HG03354 (cell line): ENCODE measurements around the gene GMEB2.

Experiments used
- ATAC-seq: cut with Tn5 transposase; IDR thresholded peaks from one replicate; pipeline ENCODE4 v1.9.1; 2021; ENCODE audit warnings: mild to moderate bottlenecking; ENCODE audit not compliant: unreplicated experiment, poor library complexity, severe bottlenecking

Gene GMEB2

GRCh38 chr20:63592661-63593060, 34.2 kb downstream of the GMEB2 start:
- no peak for ATAC-seq

- ATAC-seq, result no peak
Measured at GRCh38 chr20:63591786-63592355, 35.0 kb downstream of the GMEB2 start.

- ATAC-seq, result no peak
Measured at GRCh38 chr20:63591147-63591533, 35.8 kb downstream of the GMEB2 start.

- no peak for ATAC-seq
Measured at GRCh38 chr20:63590218-63591146, 36.4 kb downstream of the GMEB2 start.

- no peak for ATAC-seq
Measured at GRCh38 chr20:63589261-63590217, 37.4 kb downstream of the GMEB2 start.

- ATAC-seq, result no peak
Measured at GRCh38 chr20:63588641-63589041, 38.3 kb downstream of the GMEB2 start.

- no peak for ATAC-seq
Measured at GRCh38 chr20:63587776-63588591, 38.9 kb downstream of the GMEB2 start.

GRCh38 chr20:63587256-63587655, 39.6 kb downstream of the GMEB2 start:
- ATAC-seq, result no peak

- no peak for ATAC-seq
Measured at GRCh38 chr20:63586797-63587196, 40.1 kb downstream of the GMEB2 start.

- no peak for ATAC-seq
Measured at GRCh38 chr20:63585616-63586565, 41.0 kb downstream of the GMEB2 start.

- ATAC-seq, result no peak
Measured at GRCh38 chr20:63582382-63583063, 44.4 kb downstream of the GMEB2 start.

- ATAC-seq, result no peak
Measured at GRCh38 chr20:63580796-63581461, 46.0 kb downstream of the GMEB2 start.

GRCh38 chr20:63579017-63579694, 47.7 kb downstream of the GMEB2 start:
- no peak for ATAC-seq

- no peak for ATAC-seq
Measured at GRCh38 chr20:63578224-63579016, 48.5 kb downstream of the GMEB2 start.

GRCh38 chr20:63577317-63577894, 49.5 kb downstream of the GMEB2 start:
- ATAC-seq, result no peak

- ATAC-seq, result no peak
Measured at GRCh38 chr20:63576311-63576710, 50.6 kb downstream of the GMEB2 start.
